Hepatocyte (in vitro differentiated cells): Measurements from ENCODE around the gene BCL11A. TPM values are rescaled to one million over a fixed set of nuclear protein-coding genes. Genes with fewer than 3 reads are reported as not detected.

ENCODE experiments used
- DNase-seq: peaks from one replicate; pipeline ENCODE4 v3.0.0-alpha.2; 2016; ENCODE audit warnings: low spot score
- H2AFZ ChIP-seq: fragments of 200-600 bp; sonication (generic); 2 replicates; pipeline ENCODE4 v1.6.0; 2016; ENCODE audit warnings: antibody characterized with exemption, mild to moderate bottlenecking
- H3K27ac ChIP-seq: fragments of 200-600 bp; sonication (generic); 2 replicates; pipeline ENCODE4 v1.5.1; 2016; ENCODE audit warnings: mild to moderate bottlenecking
- H3K27me3 ChIP-seq: fragments of 200-600 bp; sonication (generic); 2 replicates; pipeline ENCODE4 v1.6.1; 2016
- H3K36me3 ChIP-seq: fragments of 200-600 bp; sonication (generic); replicated peaks from 2 replicates; pipeline ENCODE4 v1.5.1; 2016; ENCODE audit warnings: low read depth; ENCODE audit not compliant: insufficient read depth
- H3K4me1 ChIP-seq: fragments of 200-600 bp; sonication (generic); 2 replicates; pipeline ENCODE4 v1.5.1; 2016; ENCODE audit warnings: mild to moderate bottlenecking, moderate library complexity; ENCODE audit not compliant: insufficient read depth
- H3K4me2 ChIP-seq: fragments of 200-600 bp; sonication (generic); 2 replicates; pipeline ENCODE4 v1.6.0; 2016
- H3K4me3 ChIP-seq: fragments of 200-600 bp; sonication (generic); 2 replicates; pipeline ENCODE4 v1.5.1; 2016; ENCODE audit warnings: mild to moderate bottlenecking
- H3K79me2 ChIP-seq: fragments of 200-600 bp; sonication (generic); 2 replicates; pipeline ENCODE4 v1.6.0; 2017; ENCODE audit warnings: mild to moderate bottlenecking
- H3K9me2 ChIP-seq: fragments of 200-600 bp; sonication (generic); replicated peaks from 2 replicates; pipeline ENCODE4 v1.6.0; 2017; ENCODE audit warnings: mild to moderate bottlenecking; ENCODE audit not compliant: insufficient read depth
- H3K9me3 ChIP-seq: fragments of 200-600 bp; sonication (generic); 2 replicates; pipeline ENCODE4 v1.5.1; 2016; ENCODE audit warnings: low read depth, mild to moderate bottlenecking
- H4K20me1 ChIP-seq: fragments of 200-600 bp; sonication (generic); 2 replicates; pipeline ENCODE4 v1.6.0; 2016; ENCODE audit warnings: mild to moderate bottlenecking; ENCODE audit not compliant: insufficient read depth, poor library complexity, severe bottlenecking
- EZH2 ChIP-seq: fragments of 200-600 bp; sonication (generic); IDR thresholded peaks from 2 replicates; pipeline ENCODE4 v1.6.1; 2016; ENCODE audit warnings: antibody characterized with exemption, mild to moderate bottlenecking, borderline replicate concordance
- EZH2phosphoT487 ChIP-seq: fragments of 200-600 bp; sonication (generic); IDR thresholded peaks from one replicate; pipeline ENCODE4 v1.6.1; 2018; ENCODE audit warnings: antibody characterized with exemption, mild to moderate bottlenecking, low read depth, moderate library complexity; ENCODE audit not compliant: unreplicated experiment, severe bottlenecking
- WGBS: methylation state at CpG from one replicate; pipeline ENCODE4 v1.1.6; 2016; ENCODE audit warnings: low lambda C conversion rate; ENCODE audit errors: missing lambda C conversion rate; 5-methylcytosine and 5-hydroxymethylcytosine counted together
- polyA plus RNA-seq: library from polyadenylated mRNA; unstranded; fragments of >200 nt; fragmentation: Nextera tagmentation; extraction: Ambion mirVana; gene quantifications from 2 replicates; pipeline ENCODE4 v1.2.1, GENCODE V29; 2016
- total RNA-seq: library from RNA; depleted of rRNA; stranded (reverse); fragments of >200 nt; gene quantifications from 2 replicates; pipeline ENCODE4 v1.2.3, GENCODE V29; 2014
- TF ChIP-seq, protein P1 (sequence below): fragments of 200-600 bp; sonication (generic); IDR thresholded peaks from 2 replicates; pipeline ENCODE4 v1.5.1; 2016; ENCODE audit warnings: antibody characterized with exemption, mild to moderate bottlenecking; ENCODE audit not compliant: poor library complexity

BCL11A gene
- total and polyA plus RNA-seq, 2 experiments from 2014 or later = 14.4 to 22.6 TPM

DNA sequence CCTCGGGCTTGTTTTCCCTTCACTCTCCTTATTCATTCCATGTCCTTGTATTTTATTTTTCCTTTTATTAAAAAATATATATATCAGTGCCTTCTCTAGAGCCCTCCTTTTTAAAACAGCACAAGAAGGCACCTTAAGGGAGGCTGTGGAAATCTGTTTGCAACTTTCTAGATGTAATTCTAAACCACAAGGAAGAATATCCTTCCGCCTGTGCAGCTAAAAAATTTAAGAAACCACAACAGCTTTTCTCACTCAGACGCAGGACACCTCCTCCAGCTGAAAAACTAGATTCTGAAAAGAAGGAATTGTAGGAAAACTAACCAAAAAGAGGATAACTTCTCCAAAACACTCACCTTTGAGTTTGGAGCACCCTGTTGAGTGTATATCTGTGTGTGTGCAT is 142.2 kb downstream of the BCL11A start:
- Histone ChIP-seq H3K4me1 (peaks cover 27% of the 10 kb centered on the region), H3K9me3 (no peaks in the 10 kb centered on the region), H3K27me3 (no peaks in the 10 kb centered on the region), H3K79me2 (no peaks in the 10 kb centered on the region), H3K9me2 (no peaks in the 10 kb centered on the region), H3K4me2 (no peak overlapping the region), H3K4me3 (no peak overlapping the region), H2AFZ (peak overlapping the region; percentile 40), H3K36me3 (no peaks in the 10 kb centered on the region), H4K20me1 (no peaks in the 10 kb centered on the region), H3K27ac (no peak overlapping the region)
- WGBS = 50% methylated on average over 3 of the region's 3 CpGs
- TF ChIP-seq EZH2 = no peak
- TF ChIP-seq, protein P1, sequence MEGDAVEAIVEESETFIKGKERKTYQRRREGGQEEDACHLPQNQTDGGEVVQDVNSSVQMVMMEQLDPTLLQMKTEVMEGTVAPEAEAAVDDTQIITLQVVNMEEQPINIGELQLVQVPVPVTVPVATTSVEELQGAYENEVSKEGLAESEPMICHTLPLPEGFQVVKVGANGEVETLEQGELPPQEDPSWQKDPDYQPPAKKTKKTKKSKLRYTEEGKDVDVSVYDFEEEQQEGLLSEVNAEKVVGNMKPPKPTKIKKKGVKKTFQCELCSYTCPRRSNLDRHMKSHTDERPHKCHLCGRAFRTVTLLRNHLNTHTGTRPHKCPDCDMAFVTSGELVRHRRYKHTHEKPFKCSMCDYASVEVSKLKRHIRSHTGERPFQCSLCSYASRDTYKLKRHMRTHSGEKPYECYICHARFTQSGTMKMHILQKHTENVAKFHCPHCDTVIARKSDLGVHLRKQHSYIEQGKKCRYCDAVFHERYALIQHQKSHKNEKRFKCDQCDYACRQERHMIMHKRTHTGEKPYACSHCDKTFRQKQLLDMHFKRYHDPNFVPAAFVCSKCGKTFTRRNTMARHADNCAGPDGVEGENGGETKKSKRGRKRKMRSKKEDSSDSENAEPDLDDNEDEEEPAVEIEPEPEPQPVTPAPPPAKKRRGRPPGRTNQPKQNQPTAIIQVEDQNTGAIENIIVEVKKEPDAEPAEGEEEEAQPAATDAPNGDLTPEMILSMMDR = no peak
- no peak for TF ChIP-seq EZH2phosphoT487
- DNase-seq = no peak

DNA sequence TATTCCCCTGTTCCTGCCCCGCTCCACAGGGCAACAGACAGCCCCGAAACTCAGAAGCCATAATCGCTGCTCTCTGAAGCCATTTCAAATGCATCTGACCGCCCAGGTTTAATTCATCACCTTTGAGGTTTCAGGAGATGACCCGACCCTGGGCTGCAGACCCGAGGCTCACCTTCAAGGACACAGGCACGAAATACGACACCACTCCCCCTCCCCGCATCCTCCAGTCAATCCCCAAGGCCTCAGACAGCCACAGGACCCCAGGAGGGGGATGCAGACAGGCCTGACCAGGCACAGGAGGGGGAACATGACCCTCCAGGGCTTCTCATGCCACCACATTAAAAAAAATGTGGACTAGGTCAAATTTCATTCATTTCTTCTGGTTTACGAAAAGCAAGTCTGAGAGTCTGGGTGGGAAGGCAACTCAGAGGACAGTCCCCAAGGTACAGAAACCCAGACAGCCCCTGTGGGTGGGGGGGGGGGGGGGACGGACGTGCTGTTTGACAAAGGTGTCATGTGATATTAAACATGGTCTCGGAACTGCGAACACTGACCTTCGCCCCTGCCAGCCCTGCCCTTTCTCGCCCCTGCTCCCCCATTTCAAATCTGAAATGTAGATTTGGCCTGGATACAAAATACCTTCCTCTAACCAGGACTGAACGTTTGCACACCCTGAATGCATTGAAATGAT is 142.9 kb downstream of the BCL11A start:
- H2AFZ ChIP-seq = peak overlapping the region; percentile 40
- no peak for DNase-seq
- no peak overlapping the region for H3K4me2 ChIP-seq
- TF ChIP-seq EZH2phosphoT487 = no peak
- H3K9me2 ChIP-seq = no peaks in the 10 kb centered on the region
- H3K27me3 ChIP-seq = no peaks in the 10 kb centered on the region
- H3K4me1 ChIP-seq = peaks cover 26% of the 10 kb centered on the region
- H3K27ac ChIP-seq = no peak overlapping the region
- no peaks in the 10 kb centered on the region for H3K36me3 ChIP-seq
- no peaks in the 10 kb centered on the region for H3K79me2 ChIP-seq
- no peaks in the 10 kb centered on the region for H4K20me1 ChIP-seq
- H3K4me3 ChIP-seq = no peak overlapping the region
- H3K9me3 ChIP-seq = no peaks in the 10 kb centered on the region
- WGBS = 44% methylated on average over 17 of the region's 17 CpGs

DNA sequence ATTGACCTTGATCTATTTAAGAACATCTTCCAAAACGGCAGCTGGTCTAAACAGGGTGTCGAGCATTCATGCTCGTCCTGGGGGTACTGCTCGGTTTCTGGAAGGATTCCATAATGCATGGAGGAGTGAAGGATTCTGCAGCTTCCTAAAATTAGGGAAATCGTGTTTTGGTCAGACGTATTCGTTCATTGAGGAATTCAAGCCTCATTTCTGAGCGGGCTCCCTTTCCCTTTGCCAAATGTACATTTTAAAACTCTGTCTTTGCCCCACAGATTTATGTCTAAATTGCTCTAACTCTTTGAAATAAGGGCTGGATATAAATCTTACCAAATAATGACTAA is 144.0 kb downstream of the BCL11A start:
- Histone ChIP-seq H3K27ac (no peak overlapping the region), H3K4me2 (no peak overlapping the region)
- WGBS = 84% methylated on average over 8 of the region's 8 CpGs

DNA sequence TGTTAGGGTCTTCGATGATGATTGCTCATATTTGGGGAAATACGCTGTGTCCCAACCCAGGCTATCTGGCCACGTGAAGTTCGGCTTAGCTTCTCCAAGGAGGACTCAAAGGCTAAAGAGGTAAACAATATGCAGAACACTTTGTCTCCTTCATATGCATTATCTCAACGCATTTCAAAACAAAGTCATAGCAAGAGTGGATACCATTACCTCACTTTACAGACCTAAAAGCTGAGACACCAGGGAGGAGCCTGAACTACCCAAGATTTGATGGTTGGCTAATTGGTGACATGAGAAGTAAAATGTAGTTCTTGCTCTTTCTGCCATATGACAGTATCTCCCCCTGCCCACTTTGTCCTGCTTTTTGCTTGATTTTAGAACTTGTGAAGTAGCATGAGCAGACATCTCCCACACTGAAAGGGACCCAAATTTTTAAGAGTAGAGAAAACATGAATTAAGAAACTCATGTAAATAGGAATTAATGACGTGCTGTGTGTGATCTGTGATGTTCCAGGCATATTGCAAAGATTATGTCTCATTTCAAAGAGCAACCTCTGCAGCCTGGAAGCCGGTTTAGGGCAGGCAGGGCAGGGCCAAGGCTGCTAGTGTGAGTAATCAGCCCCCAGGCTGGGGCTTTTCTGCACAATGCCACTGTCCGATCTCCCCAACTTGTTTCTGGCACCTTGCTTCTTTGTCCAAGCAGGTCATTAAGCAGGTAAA is 144.5 kb downstream of the BCL11A start:
- H3K4me2 ChIP-seq = no peak overlapping the region
- H3K27me3 ChIP-seq = no peaks in the 10 kb centered on the region
- H4K20me1 ChIP-seq = no peaks in the 10 kb centered on the region
- no peaks in the 10 kb centered on the region for H3K79me2 ChIP-seq
- H3K36me3 ChIP-seq = no peaks in the 10 kb centered on the region
- no peaks in the 10 kb centered on the region for H3K9me2 ChIP-seq
- 75% methylated on average over 8 of the region's 8 CpGs for WGBS
- H2AFZ ChIP-seq = no peak overlapping the region
- H3K9me3 ChIP-seq = no peaks in the 10 kb centered on the region
- TF ChIP-seq EZH2phosphoT487 (no peak), EZH2 (no peak)
- TF ChIP-seq, protein P1 = no peak
- no peak for DNase-seq
- H3K4me3 ChIP-seq = no peak overlapping the region
- no peak overlapping the region for H3K27ac ChIP-seq
- peaks cover 26% of the 10 kb centered on the region for H3K4me1 ChIP-seq

More for the DNA sequence above, 144.0 kb downstream of the BCL11A start:
- Histone ChIP-seq H3K9me3 (no peaks in the 10 kb centered on the region), H3K4me3 (no peak overlapping the region), H3K79me2 (no peaks in the 10 kb centered on the region), H2AFZ (no peak overlapping the region), H3K4me1 (peaks cover 26% of the 10 kb centered on the region), H3K36me3 (no peaks in the 10 kb centered on the region), H4K20me1 (no peaks in the 10 kb centered on the region), H3K9me2 (no peaks in the 10 kb centered on the region), H3K27me3 (no peaks in the 10 kb centered on the region)
- DNase-seq = no peak
- no peak for TF ChIP-seq EZH2
- TF ChIP-seq, protein P1 = no peak
